HuH-7.5 (cell line): ENCODE results near the gene SPEG.

Experiments
- DNase-seq: peaks from one replicate; pipeline ENCODE4 v3.0.0; 2011; ENCODE audit warnings: low spot score

The SPEG gene

DNA sequence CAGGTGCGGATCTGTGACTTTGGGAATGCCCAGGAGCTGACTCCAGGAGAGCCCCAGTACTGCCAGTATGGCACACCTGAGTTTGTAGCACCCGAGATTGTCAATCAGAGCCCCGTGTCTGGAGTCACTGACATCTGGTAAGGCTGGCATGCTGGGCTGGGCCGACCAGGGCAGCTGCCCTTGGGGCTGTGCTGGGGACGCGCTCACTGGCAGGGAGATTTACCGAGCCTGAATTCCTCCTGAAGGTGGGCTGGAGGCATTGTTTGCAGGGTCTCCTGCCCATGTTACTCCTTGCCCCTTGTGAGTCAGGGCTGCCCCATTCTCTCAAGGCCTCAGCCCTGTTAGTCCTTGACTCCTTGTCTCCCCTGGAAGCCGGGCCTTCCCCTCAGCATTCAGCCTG, 45.4 kb downstream of the SPEG start:
- no peak for DNase-seq

DNA sequence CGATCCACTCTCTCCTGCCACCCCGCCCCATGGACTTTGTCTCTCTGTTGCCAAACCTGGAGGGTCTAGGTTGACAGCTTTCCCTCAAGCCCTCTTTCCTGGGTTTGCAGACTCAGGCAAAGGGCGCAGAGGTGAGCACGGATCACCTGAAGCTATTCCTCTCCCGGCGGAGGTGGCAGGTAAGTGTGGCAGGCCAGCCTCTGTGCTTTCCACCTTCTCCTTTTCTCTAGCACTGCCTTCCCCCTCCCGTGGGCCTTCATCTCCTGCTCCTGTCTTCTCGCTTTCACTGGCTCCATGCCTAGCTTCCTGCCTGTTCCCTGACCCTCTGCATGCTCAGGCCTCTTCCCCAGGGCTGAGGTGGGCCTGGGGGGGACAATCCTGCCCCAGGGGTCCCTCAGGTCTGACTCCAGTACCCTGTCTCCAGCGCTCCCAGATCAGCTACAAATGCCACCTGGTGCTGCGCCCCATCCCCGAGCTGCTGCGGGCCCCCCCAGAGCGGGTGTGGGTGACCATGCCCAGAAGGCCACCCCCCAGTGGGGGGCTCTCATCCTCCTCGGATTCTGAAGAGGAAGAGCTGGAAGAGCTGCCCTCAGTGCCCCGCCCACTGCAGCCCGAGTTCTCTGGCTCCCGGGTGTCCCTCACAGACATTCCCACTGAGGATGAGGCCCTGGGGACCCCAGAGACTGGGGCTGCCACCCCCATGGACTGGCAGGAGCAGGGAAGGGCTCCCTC, 48.2 kb downstream of the SPEG start:
- DNase-seq, result no peak

DNA sequence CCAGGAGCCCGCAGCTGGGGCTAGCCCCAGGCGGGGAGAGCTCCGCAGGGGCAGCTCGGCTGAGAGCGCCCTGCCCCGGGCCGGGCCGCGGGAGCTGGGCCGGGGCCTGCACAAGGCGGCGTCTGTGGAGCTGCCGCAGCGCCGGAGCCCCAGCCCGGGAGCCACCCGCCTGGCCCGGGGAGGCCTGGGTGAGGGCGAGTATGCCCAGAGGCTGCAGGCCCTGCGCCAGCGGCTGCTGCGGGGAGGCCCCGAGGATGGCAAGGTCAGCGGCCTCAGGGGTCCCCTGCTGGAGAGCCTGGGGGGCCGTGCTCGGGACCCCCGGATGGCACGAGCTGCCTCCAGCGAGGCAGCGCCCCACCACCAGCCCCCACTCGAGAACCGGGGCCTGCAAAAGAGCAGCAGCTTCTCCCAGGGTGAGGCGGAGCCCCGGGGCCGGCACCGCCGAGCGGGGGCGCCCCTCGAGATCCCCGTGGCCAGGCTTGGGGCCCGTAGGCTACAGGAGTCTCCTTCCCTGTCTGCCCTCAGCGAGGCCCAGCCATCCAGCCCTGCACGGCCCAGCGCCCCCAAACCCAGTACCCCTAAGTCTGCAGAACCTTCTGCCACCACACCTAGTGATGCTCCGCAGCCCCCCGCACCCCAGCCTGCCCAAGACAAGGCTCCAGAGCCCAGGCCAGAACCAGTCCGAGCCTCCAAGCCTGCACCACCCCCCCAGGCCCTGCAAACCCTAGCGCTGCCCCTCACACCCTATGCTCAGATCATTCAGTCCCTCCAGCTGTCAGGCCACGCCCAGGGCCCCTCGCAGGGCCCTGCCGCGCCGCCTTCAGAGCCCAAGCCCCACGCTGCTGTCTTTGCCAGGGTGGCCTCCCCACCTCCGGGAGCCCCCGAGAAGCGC, 49.1 kb downstream of the SPEG start:
- DNase-seq, result no peak

DNA sequence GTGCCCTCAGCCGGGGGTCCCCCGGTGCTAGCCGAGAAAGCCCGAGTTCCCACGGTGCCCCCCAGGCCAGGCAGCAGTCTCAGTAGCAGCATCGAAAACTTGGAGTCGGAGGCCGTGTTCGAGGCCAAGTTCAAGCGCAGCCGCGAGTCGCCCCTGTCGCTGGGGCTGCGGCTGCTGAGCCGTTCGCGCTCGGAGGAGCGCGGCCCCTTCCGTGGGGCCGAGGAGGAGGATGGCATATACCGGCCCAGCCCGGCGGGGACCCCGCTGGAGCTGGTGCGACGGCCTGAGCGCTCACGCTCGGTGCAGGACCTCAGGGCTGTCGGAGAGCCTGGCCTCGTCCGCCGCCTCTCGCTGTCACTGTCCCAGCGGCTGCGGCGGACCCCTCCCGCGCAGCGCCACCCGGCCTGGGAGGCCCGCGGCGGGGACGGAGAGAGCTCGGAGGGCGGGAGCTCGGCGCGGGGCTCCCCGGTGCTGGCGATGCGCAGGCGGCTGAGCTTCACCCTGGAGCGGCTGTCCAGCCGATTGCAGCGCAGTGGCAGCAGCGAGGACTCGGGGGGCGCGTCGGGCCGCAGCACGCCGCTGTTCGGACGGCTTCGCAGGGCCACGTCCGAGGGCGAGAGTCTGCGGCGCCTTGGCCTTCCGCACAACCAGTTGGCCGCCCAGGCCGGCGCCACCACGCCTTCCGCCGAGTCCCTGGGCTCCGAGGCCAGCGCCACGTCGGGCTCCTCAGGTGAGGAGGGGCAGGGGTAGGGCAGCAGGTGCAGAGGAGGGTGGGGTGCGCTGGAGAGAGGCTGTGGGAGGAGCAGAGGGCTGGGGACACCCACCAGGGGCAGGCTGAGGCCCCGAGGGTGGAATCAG, 49.9 kb downstream of the SPEG start:
- DNase-seq, result no peak

DNA sequence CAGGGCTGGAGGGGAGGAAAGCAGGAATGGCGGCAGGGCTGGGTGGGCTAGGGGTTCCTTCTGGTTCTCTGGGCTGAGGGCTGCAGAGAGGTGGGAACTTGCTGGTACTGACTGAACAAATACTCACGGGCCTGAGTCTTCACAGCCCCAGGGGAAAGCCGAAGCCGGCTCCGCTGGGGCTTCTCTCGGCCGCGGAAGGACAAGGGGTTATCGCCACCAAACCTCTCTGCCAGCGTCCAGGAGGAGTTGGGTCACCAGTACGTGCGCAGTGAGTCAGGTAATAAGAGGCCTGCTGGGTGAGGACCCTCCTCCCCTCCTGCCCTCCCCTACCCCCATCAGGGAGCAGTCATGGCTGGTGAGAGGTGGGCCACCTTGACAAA, 50.5 kb downstream of the SPEG start:
- no peak for DNase-seq

DNA sequence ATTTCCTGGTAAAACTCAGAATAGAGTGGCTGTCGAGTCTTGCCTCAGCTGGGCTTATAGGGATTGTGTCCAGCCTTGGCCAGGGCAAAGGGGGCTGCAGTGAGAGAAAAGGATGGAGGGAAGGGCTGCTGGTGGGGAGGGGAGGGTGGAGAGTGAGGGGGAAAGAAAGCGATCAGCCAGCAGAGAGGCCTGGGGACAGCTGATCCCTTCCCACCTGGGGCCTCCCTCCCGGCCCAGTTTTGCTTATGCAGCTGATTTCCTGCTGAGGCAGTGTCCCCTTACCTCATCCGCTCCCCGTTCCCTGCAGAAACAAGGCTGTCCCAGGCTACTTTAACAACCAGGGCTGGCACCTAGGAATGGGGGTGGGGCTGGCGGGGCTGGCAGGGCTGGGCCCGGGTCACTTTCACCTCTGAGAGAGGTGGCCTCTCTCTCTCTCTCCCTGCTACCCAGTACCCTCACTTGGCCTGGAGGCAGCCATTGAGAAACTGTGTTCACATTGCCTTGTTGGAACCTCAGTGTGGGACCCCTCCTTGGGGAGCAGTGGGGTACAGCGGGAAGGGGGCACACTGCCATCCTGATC, 51.8 kb downstream of the SPEG start:
- DNase-seq, result no peak

DNA sequence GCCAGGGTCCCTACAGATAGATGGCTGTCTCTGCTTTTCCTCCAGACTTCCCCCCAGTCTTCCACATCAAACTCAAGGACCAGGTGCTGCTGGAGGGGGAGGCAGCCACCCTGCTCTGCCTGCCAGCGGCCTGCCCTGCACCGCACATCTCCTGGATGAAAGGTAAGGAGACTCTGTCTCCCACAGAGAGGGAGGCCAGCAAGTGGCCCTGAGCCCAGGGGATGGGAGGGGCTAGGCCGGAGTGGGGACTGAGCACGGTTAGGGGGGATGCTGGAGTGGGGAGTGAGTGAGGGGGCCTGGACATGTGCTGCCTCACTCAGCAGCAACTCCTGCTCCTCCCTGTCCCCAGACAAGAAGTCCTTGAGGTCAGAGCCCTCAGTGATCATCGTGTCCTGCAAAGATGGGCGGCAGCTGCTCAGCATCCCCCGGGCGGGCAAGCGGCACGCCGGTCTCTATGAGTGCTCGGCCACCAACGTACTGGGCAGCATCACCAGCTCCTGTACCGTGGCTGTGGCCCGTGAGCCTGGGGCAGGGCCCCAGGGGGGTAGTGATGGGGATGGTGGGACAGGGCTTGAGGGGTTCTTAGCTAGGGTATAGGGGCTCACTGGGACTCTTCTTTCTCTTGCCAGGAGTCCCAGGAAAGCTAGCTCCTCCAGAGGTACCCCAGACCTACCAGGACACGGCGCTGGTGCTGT, 53.7 kb downstream of the SPEG start:
- no peak for DNase-seq

DNA sequence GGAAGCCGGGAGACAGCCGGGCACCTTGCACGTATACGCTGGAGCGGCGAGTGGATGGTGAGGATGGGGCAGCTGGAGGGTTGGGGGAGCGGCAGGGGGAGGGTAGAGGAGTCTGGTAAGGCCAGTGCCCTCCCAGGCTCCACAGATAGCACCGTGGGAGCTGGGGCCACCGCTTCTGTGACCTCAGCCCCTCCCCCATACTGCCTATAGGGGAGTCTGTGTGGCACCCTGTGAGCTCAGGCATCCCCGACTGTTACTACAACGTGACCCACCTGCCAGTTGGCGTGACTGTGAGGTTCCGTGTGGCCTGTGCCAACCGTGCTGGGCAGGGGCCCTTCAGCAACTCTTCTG, 54.2 kb downstream of the SPEG start:
- DNase-seq, result no peak

DNA sequence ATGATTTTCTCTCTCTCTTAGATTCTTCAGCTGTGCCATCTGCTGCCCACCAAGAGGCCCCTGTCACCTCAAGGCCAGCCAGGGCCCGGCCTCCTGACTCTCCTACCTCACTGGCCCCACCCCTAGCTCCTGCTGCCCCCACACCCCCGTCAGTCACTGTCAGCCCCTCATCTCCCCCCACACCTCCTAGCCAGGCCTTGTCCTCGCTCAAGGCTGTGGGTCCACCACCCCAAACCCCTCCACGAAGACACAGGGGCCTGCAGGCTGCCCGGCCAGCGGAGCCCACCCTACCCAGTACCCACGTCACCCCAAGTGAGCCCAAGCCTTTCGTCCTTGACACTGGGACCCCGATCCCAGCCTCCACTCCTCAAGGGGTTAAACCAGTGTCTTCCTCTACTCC, 54.7 kb downstream of the SPEG start:
- no peak for DNase-seq

DNA sequence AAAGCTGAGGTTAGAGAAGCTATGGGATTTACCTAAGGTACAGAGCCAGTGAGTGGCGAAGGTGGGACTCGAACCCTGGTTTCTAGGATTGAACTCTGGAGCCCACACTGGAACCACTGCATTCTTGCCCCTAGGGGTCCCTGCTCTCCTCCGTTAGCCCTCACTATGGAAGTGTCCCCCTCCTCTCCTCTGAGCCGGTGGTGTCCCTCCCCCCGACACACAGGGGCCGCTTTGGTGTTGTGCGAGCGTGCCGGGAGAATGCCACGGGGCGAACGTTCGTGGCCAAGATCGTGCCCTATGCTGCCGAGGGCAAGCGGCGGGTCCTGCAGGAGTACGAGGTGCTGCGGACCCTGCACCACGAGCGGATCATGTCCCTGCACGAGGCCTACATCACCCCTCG, 55.5 kb downstream of the SPEG start:
- no peak for DNase-seq

DNA sequence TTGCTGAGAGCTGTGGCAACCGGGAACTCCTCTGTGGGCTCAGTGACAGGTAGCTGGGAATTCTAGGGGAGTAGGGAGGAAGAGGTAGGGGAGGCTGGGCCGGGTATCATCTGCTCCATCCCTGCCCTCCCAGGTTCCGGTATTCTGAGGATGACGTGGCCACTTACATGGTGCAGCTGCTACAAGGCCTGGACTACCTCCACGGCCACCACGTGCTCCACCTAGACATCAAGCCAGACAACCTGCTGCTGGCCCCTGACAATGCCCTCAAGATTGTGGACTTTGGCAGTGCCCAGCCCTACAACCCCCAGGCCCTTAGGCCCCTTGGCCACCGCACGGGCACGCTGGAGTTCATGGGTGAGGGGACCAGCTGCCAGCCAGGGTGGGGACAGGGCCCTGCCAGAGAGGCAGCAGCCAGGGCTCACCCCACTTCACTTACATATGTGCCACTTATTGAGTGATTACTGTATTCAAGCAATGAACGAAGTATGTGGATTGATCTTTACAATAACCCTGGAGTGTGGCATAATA, 56.0 kb downstream of the SPEG start:
- no peak for DNase-seq

DNA sequence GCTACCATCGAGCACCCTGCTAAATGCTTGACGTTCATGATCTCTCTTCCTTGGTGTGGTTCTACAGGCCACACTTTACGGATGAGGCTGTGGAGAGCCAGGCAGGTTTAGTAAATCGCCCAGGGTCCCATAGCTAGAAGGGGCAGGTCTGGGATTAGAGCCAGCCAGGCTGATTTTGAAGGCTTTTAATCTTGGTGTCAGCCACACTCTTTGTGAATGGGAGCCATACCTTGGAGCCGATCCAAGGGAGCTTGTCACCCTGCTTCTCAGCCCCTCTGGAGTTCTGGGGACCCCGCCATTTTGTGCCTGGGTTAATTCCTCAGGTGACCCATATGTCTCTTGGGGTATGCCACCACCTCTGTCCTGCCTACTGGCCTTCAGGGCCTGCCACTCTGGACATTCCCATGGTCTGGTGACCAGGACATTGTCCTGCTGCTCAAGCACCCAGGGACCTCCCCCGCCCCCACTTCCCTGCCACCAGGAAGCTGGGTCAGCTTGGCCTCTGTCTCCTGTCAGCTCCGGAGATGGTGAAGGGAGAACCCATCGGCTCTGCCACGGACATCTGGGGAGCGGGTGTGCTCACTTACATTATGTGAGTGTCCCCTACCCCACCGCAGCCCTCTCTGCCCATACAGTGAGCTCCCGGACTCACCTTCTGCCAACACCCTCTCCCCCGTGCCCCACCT, 56.8 kb downstream of the SPEG start:
- DNase-seq, result no peak

DNA sequence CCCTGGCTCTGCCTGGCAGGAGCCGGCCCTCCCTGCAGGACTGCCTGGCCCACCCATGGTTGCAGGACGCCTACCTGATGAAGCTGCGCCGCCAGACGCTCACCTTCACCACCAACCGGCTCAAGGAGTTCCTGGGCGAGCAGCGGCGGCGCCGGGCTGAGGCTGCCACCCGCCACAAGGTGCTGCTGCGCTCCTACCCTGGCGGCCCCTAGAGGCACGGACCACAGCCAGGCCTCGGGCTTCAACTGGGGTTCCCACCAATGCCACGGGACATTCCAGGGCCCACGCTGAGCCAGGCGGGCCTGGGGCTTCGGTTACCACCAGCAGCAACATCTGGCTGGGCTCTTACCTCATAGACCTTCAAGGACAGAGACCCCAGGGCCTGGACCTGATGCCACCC, 57.9 kb downstream of the SPEG start:
- DNase-seq, result no peak

DNA sequence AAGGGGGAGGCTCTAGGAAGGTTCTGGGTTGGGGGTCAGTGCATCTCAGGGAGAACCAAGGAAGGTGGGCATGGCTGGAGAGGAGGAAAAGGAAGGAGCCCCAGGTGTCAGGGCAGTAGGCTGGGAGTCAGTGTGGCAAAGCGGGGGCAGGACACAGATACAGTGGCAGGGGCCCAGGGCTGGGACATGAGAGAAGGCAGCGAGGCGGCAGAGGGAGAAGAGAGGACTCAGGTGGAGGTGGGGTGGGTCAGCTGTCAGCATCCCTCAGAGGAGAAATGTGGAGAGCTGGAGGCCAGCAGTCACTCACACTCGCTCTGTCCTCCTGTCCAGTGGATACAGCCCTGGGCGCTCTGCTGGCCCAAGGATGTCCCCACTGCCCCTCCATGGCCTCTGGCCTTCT, 58.4 kb downstream of the SPEG start:
- no peak for DNase-seq

DNA sequence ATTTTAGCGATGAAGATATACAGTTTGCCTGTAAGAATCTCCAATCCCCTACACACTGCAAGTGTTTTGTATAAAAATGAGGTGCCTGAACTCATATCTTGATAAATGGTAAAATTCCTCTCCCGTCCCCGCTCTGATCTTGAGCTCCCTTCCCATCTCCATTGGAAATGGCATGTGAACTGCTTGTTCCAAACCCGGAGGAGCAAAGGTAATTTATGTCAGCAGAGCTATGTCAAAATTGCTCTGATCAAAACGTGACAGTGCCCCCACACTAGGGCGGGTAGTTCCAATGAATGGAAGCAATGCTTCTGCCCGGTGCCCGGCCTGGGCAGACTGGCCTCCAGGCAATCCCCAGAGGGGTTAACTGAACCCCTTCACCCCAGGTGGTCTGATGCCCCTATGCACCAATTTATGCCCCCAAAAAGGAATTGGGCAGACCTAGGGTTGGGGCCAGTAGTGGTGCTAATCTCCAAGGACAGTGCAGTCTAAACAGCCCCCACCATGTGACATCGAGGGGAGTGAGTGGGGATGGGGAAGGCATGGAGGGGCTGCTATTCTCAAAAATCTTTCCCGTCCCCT, 60.4 kb downstream of the SPEG start:
- no peak for DNase-seq

DNA sequence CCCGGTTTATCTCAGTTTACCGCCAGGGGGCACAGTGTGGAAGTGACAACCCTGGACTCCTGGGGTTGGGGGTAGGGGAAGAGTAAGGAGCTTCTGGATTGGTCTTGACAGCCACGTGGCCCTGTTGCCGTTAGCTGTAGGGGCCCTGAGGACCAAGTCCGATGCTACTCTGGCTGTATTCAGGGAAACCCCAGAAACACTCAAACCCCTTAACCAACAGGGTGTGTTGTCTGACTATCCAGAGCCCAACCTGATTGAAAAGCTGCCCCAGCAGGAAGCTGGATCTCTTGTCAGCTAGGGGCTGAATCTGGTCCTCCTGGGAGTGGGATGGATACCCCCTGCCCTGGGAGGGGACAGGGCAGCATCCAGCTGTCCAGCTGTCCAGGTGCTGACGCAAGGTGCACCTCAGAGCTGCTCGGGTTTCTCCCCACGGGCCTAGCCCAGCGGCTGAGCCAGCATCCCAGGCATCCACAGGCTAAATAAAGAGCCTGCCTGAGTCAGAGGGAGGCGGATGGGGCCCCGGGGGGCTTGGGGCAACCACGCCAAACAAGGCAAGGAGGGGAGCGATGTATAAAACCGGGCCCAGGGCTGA, 61.0 kb downstream of the SPEG start:
- DNase-seq, result peak; percentile 93

DNA sequence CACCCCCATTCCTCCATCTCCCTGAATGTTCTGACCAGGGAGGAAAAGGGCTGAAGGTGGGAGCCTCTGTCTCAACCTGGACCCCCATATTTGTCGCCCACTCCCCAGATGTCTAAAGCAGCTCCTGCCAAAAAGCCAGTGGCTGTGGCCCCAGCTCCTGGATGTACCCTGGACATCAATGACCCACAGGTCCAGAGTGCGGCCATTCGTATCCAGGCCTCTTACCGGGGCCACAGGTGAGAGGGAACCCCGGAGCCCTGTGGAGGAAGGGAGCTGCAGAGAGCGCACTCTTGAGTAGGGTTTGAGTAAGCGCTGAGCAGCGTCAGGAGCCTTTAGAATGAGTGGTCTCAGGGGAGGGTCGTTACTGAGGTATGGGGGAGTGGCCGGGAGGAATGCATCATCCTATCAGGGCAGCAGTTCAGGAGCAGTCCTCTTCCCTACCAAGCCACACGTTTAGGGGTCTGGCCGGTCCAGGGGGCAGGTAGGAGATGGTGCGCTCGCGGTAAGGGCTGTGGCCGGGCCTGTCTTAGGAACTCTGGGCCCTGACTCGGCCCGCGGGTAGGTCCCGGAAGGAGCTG, 61.7 kb downstream of the SPEG start:
- no peak for DNase-seq

DNA sequence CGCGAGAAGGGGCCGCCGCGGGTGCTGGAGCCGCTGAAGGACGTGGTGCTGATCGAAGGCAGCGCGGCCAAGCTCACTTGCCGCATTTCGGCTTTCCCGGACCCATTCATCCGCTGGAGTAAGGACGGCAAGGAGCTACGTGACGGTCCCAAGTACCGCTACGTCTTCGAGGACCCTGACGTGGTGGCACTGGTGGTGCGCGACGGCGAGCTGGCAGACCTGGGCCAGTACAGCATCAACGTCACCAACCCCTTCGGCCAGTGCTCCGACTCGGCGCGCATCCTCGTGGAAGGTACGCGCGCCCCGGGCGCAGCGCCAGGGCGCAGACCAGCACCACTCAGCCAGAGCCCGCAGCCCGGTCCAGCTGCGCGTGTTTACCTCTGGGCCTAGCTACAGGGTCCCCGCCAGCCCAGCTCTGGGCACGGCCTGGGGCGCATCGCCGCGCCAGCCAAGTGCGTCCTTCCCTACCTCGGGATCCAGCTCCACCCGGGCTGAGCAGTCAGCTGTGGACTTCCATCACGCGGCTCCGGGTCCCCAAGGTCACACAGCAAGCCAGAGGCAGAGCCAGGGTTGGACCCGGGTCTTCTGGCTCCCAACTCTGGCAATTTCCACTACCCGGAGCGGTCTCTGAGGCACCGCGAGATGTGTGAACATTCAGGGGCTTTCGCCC, 62.3 kb downstream of the SPEG start:
- DNase-seq, result no peak
